Measurements from ENCODE around the gene SPATA46.

Gene SPATA46

GRCh38 chr1:162374406-162374805 lies 2.2 kb downstream of the SPATA46 start:
- no peak for DNase-seq (ENCODE audit: low read depth)

GRCh38 chr1:162373541-162374260 lies 3.0 kb downstream of the SPATA46 start:
- peak; percentile 92 for DNase-seq (ENCODE audit: low read depth)

- no peak for DNase-seq (ENCODE audit: low read depth)
These were observed 3.6 kb downstream of the SPATA46 start for GRCh38 chr1:162373072-162373427.

- DNase-seq (ENCODE audit: low read depth) = no peak
These were observed 4.2 kb downstream of the SPATA46 start for GRCh38 chr1:162372159-162373071.

GRCh38 chr1:162371611-162372010 lies 5.0 kb downstream of the SPATA46 start:
- peak; percentile 68 for DNase-seq (ENCODE audit: low read depth)

GRCh38 chr1:162370721-162371120 lies 5.9 kb downstream of the SPATA46 start:
- no peak for DNase-seq (ENCODE audit: low read depth)

GRCh38 chr1:162370161-162370560 lies 6.5 kb downstream of the SPATA46 start:
- no peak for DNase-seq (ENCODE audit: low read depth)

GRCh38 chr1:162369571-162369970 lies 7.1 kb downstream of the SPATA46 start:
- DNase-seq (ENCODE audit: low read depth) = no peak

GRCh38 chr1:162368451-162368850 lies 8.2 kb downstream of the SPATA46 start:
- DNase-seq (ENCODE audit: low read depth) = no peak

GRCh38 chr1:162367772-162368171 lies 8.9 kb downstream of the SPATA46 start:
- no peak for DNase-seq (ENCODE audit: low read depth)

- peak; percentile 70 for DNase-seq (ENCODE audit: low read depth)
These were observed 9.6 kb downstream of the SPATA46 start for GRCh38 chr1:162367073-162367472.

GRCh38 chr1:162366671-162367070 lies 10.0 kb downstream of the SPATA46 start:
- peak; percentile 43 for DNase-seq (ENCODE audit: low read depth)

GRCh38 chr1:162366149-162366548 lies 10.5 kb downstream of the SPATA46 start:
- no peak for DNase-seq (ENCODE audit: low read depth)

GRCh38 chr1:162365284-162366020 lies 11.2 kb downstream of the SPATA46 start:
- DNase-seq (ENCODE audit: low read depth) = no peak

- no peak for DNase-seq (ENCODE audit: low read depth)
These were observed 12.2 kb downstream of the SPATA46 start for GRCh38 chr1:162364498-162364897.

GRCh38 chr1:162363823-162364222 lies 12.8 kb downstream of the SPATA46 start:
- DNase-seq (ENCODE audit: low read depth) = no peak

GRCh38 chr1:162361349-162361748 lies 15.3 kb downstream of the SPATA46 start:
- no peak for DNase-seq (ENCODE audit: low read depth)

- DNase-seq (ENCODE audit: low read depth) = no peak
These were observed 15.8 kb downstream of the SPATA46 start for GRCh38 chr1:162360874-162361260.

GRCh38 chr1:162360237-162360873 lies 16.3 kb downstream of the SPATA46 start:
- no peak for DNase-seq (ENCODE audit: low read depth)

- DNase-seq (ENCODE audit: low read depth) = no peak
These were observed 17.0 kb downstream of the SPATA46 start for GRCh38 chr1:162359523-162360236.

- no peak for DNase-seq (ENCODE audit: low read depth)
These were observed 17.7 kb downstream of the SPATA46 start for GRCh38 chr1:162358928-162359327.

Data from ELR (cell line).